Stimulated activated naive CD8-positive, alpha-beta T cell treated with anti-CD3 and anti-CD28 coated beads, Interleukin-15, Interleukin-2, amounts not matched to agents 100 ng/mL and 50 ng/mL, for 24 hours (primary cell): Measurements from ENCODE around the gene MYL3.

Source experiments
- H3K27ac Mint-ChIP-seq: one replicate; pipeline ENCODE4 v1.8.0; 2021; ENCODE audit warnings: mild to moderate bottlenecking, mixed read lengths
- H3K27me3 Mint-ChIP-seq: one replicate; pipeline ENCODE4 v1.8.0; 2021; ENCODE audit warnings: mixed read lengths
- H3K36me3 Mint-ChIP-seq: one replicate; pipeline ENCODE4 v1.8.0; 2021; ENCODE audit warnings: low read depth, mixed read lengths
- H3K4me1 Mint-ChIP-seq: one replicate; pipeline ENCODE4 v1.8.0; 2021; ENCODE audit warnings: low read depth, mixed read lengths
- H3K4me3 Mint-ChIP-seq: one replicate; pipeline ENCODE4 v1.8.0; 2021; ENCODE audit warnings: mild to moderate bottlenecking, mixed read lengths
- H3K9me3 Mint-ChIP-seq: one replicate; pipeline ENCODE4 v1.8.0; 2021; ENCODE audit warnings: mixed read lengths

The MYL3 gene

GRCh38 chr3:46845860-46846623, 17.2 kb downstream of the MYL3 start:
- Mint-ChIP-seq H3K36me3 (no peaks in the 10 kb centered on the region), H3K9me3 (peaks cover 6% of the 10 kb centered on the region), H3K27ac (peak overlapping the region; percentile 73), H3K4me1 (peaks cover 7% of the 10 kb centered on the region), H3K4me3 (peak overlapping the region; percentile 35), H3K27me3 (no peaks in the 10 kb centered on the region)

GRCh38 chr3:46845397-46845859, 17.8 kb downstream of the MYL3 start:
- H3K9me3 Mint-ChIP-seq: peaks cover 6% of the 10 kb centered on the region
- peak overlapping the region; percentile 73 for H3K27ac Mint-ChIP-seq
- H3K27me3 Mint-ChIP-seq: no peaks in the 10 kb centered on the region

GRCh38 chr3:46844881-46845312, 18.3 kb downstream of the MYL3 start:
- Mint-ChIP-seq H3K4me1 (peaks cover 7% of the 10 kb centered on the region), H3K27me3 (no peaks in the 10 kb centered on the region), H3K9me3 (peaks cover 6% of the 10 kb centered on the region), H3K36me3 (no peaks in the 10 kb centered on the region), H3K4me3 (peak overlapping the region; percentile 72), H3K27ac (peak overlapping the region; percentile 73)

More at GRCh38 chr3:46845397-46845859, 17.8 kb downstream of the MYL3 start:
- peak overlapping the region; percentile 72 for H3K4me3 Mint-ChIP-seq
- H3K36me3 Mint-ChIP-seq: no peaks in the 10 kb centered on the region
- H3K4me1 Mint-ChIP-seq: peaks cover 7% of the 10 kb centered on the region

GRCh38 chr3:46844397-46844796, 18.8 kb downstream of the MYL3 start:
- peaks cover 7% of the 10 kb centered on the region for H3K9me3 Mint-ChIP-seq
- H3K4me3 Mint-ChIP-seq: no peak overlapping the region
- peak overlapping the region; percentile 33 for H3K27ac Mint-ChIP-seq
- H3K27me3 Mint-ChIP-seq: no peaks in the 10 kb centered on the region
- peaks cover 7% of the 10 kb centered on the region for H3K4me1 Mint-ChIP-seq
- H3K36me3 Mint-ChIP-seq: peaks cover 1% of the 10 kb centered on the region

DNA sequence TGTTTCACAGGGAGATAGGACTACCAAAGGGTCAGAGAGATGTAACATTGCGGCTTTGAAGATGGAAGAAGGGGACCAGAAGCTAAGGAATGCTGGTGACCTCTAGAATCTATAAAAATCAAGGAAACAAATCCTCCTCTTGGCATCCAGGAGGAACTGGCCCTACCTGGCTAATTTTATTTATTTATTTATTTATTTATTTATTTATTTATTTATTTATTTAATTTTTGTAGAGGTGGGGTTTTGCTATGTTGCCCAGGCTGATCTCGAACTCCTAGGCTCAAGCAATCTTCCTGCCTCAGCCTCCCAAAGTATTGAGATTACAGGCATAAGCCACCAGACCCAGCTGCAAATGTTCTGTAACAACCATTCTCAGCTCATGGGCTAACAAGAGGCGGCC, 19.7 kb downstream of the MYL3 start:
- H3K4me3 Mint-ChIP-seq: no peak overlapping the region
- peaks cover 7% of the 10 kb centered on the region for H3K4me1 Mint-ChIP-seq
- peaks cover 15% of the 10 kb centered on the region for H3K9me3 Mint-ChIP-seq
- H3K36me3 Mint-ChIP-seq: peaks cover 7% of the 10 kb centered on the region
- no peak overlapping the region for H3K27ac Mint-ChIP-seq
- no peaks in the 10 kb centered on the region for H3K27me3 Mint-ChIP-seq

GRCh38 chr3:46840491-46840890, 22.8 kb downstream of the MYL3 start:
- peaks cover 7% of the 10 kb centered on the region for H3K36me3 Mint-ChIP-seq
- no peak overlapping the region for H3K4me3 Mint-ChIP-seq
- peaks cover 5% of the 10 kb centered on the region for H3K4me1 Mint-ChIP-seq
- H3K9me3 Mint-ChIP-seq: peaks cover 19% of the 10 kb centered on the region
- no peaks in the 10 kb centered on the region for H3K27me3 Mint-ChIP-seq
- H3K27ac Mint-ChIP-seq: no peak overlapping the region

DNA sequence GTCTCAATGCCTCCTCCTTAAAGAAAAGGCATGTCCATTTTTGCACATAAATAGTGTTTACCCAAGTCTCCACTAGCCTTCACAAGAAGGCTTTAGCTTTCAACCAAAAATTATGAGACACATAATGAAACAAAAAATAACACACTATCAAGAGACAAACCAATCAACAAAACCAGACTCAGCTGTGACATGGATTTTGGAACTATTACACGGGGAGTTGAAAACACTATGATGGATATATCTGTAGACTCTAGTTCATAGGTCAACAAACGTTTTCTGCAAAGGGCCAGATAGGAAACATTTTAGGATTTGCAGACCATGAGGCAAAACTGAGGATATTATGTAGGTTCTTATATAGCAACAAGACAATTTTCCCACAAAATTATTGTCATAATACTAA, 24.9 kb downstream of the MYL3 start:
- H3K27ac Mint-ChIP-seq: no peak overlapping the region
- H3K36me3 Mint-ChIP-seq: peaks cover 7% of the 10 kb centered on the region
- H3K27me3 Mint-ChIP-seq: no peaks in the 10 kb centered on the region
- H3K4me1 Mint-ChIP-seq: no peaks in the 10 kb centered on the region
- H3K9me3 Mint-ChIP-seq: peaks cover 19% of the 10 kb centered on the region
- H3K4me3 Mint-ChIP-seq: no peak overlapping the region

GRCh38 chr3:46835491-46835890, 27.8 kb downstream of the MYL3 start:
- Mint-ChIP-seq H3K27ac (no peak overlapping the region), H3K4me1 (no peaks in the 10 kb centered on the region), H3K9me3 (peaks cover 13% of the 10 kb centered on the region), H3K4me3 (no peak overlapping the region), H3K36me3 (peaks cover 7% of the 10 kb centered on the region), H3K27me3 (no peaks in the 10 kb centered on the region)

GRCh38 chr3:46835054-46835453, 28.2 kb downstream of the MYL3 start:
- Mint-ChIP-seq H3K36me3 (peaks cover 7% of the 10 kb centered on the region), H3K27me3 (no peaks in the 10 kb centered on the region), H3K4me3 (no peak overlapping the region), H3K27ac (no peak overlapping the region), H3K9me3 (peaks cover 13% of the 10 kb centered on the region), H3K4me1 (peaks cover 3% of the 10 kb centered on the region)

DNA sequence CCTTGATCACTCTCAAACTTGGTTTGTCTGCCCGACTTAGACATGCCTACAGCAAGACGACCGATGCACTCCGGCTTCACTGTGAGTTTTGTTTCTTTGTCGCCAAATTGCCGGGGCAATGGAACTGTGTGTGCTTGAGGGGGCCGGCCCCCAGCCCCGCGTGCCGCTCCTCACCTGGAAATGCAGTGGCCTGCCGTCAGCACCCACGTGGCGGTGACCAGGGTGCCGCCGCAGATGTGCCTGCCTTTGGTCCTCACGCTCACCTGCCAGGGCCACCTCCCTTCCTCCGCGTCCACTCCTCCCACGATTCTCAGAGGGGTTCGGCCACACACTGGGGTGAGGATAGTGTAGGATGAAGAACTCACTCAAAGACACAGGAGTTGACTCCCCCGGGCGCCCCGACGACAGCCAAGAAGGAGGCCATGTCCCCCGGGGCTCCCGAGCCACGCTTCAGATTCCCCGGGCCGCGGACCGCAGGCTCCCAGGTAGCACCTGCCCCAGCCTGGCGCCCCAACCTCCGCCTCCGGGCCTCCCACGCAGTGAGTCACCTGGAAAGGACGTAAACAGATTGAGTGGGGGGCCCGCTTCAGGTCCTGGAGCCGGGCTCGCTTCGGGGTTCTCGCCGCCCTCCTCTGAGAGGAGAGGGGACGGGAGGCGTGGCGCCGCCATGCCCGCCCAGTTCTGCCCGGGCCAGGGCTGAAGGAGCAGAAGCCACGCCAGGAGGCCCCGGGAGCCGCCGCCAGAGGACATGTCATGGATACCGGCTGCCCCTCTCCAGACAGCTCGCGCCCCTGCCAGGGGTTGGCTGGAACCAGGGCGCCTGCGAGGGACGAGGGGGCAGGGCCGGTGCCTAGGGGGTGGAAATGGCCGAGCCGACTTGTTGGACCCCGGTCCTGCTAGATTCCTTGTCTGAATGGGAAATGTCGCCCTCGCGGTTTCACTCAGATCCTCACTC, 29.6 kb downstream of the MYL3 start:
- H3K27me3 Mint-ChIP-seq: no peaks in the 10 kb centered on the region
- H3K27ac Mint-ChIP-seq: no peak overlapping the region
- peaks cover 6% of the 10 kb centered on the region for H3K9me3 Mint-ChIP-seq
- H3K36me3 Mint-ChIP-seq: no peaks in the 10 kb centered on the region
- no peak overlapping the region for H3K4me3 Mint-ChIP-seq
- peaks cover 12% of the 10 kb centered on the region for H3K4me1 Mint-ChIP-seq

- H3K36me3 Mint-ChIP-seq: no peaks in the 10 kb centered on the region
- H3K4me3 Mint-ChIP-seq: no peak overlapping the region
- H3K27ac Mint-ChIP-seq: no peak overlapping the region
Observed at GRCh38 chr3:46831841-46832240, 31.4 kb downstream of the MYL3 start.

GRCh38 chr3:46831316-46831715, 31.9 kb downstream of the MYL3 start:
- H3K27ac Mint-ChIP-seq: no peak overlapping the region
- no peaks in the 10 kb centered on the region for H3K27me3 Mint-ChIP-seq
- no peak overlapping the region for H3K4me3 Mint-ChIP-seq
- no peaks in the 10 kb centered on the region for H3K9me3 Mint-ChIP-seq
- H3K36me3 Mint-ChIP-seq: no peaks in the 10 kb centered on the region
- peaks cover 12% of the 10 kb centered on the region for H3K4me1 Mint-ChIP-seq

More at GRCh38 chr3:46831841-46832240, 31.4 kb downstream of the MYL3 start:
- Mint-ChIP-seq H3K9me3 (no peaks in the 10 kb centered on the region), H3K27me3 (no peaks in the 10 kb centered on the region), H3K4me1 (peaks cover 12% of the 10 kb centered on the region)

- Mint-ChIP-seq H3K27me3 (no peaks in the 10 kb centered on the region), H3K4me3 (no peak overlapping the region), H3K27ac (peak overlapping the region; percentile 16), H3K36me3 (no peaks in the 10 kb centered on the region), H3K4me1 (peaks cover 12% of the 10 kb centered on the region), H3K9me3 (no peaks in the 10 kb centered on the region)
Observed at GRCh38 chr3:46830801-46831200, 32.4 kb downstream of the MYL3 start.

DNA sequence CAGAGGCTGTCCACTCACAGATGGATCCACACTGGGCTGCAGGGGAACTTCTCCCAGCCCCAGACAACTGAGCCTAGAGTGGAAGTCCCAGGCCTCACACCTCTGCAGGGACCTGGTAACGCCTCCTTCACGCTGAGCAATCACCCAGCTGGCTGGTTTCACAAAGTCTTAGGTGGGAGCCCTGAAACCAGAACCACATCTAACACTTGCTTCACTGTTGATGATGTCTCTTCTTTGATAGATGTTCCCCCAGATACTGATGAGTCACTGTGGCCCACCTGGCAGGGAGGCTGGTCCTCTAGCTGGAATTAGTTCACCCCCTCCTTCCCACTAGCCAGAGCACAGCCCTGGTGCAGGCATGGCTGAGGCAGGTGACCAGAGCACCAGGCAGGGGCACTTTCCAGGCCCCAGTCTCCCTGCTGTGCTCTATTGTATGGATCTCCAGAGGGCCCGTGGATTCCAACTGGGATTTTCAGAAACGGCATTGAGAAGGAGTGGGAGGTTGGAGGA, 33.5 kb downstream of the MYL3 start:
- H3K27ac Mint-ChIP-seq: no peak overlapping the region
- no peaks in the 10 kb centered on the region for H3K9me3 Mint-ChIP-seq
- no peaks in the 10 kb centered on the region for H3K36me3 Mint-ChIP-seq
- H3K4me3 Mint-ChIP-seq: no peak overlapping the region
- H3K4me1 Mint-ChIP-seq: peaks cover 12% of the 10 kb centered on the region
- H3K27me3 Mint-ChIP-seq: no peaks in the 10 kb centered on the region

- Mint-ChIP-seq H3K36me3 (peaks cover 9% of the 10 kb centered on the region), H3K27ac (no peak overlapping the region), H3K27me3 (peaks cover 20% of the 10 kb centered on the region), H3K4me1 (peaks cover 12% of the 10 kb centered on the region), H3K9me3 (peaks cover 21% of the 10 kb centered on the region), H3K4me3 (no peak overlapping the region)
Observed at GRCh38 chr3:46825450-46825849, 37.8 kb downstream of the MYL3 start.
